ENCODE data around the gene SUCLG2. TPM values are rescaled to one million over a fixed set of nuclear protein-coding genes. Genes with fewer than 3 reads are reported as not detected.

SUCLG2 gene
- total RNA-seq, 1 experiment from 2014 or later, result 38.5 TPM

GRCh38 chr3:67692621-67693020 is 38.2 kb upstream of the SUCLG2 start:
- Histone ChIP-seq H2BK120ac (ENCODE audit: low read depth, low read length, poor library complexity, severe bottlenecking) (no peak overlapping the region), H4K91ac (ENCODE audit: insufficient read length, low read depth, low read length) (no peak overlapping the region), H3K14ac (ENCODE audit: insufficient read depth, low read length) (no peak overlapping the region), H3K4me1 (ENCODE audit: insufficient read depth, low read length) (peaks cover 5% of the 10 kb centered on the region; the same call in 1 of the 2 replicates), H3K79me2 (ENCODE audit: insufficient read depth, low read length) (no peaks in the 10 kb centered on the region), H3K4ac (ENCODE audit: low read depth, low read length) (no peak overlapping the region), H3K79me1 (ENCODE audit: insufficient read depth, low read depth, low read length, poor library complexity, severe bottlenecking) (no peaks in the 10 kb centered on the region), H4K20me1 (ENCODE audit: control insufficient read depth, insufficient read depth, insufficient read length) (no peaks in the 10 kb centered on the region), H2BK5ac (ENCODE audit: insufficient read length, low read length) (no peak overlapping the region), H2AK5ac (ENCODE audit: insufficient read length, low read length) (no peak overlapping the region), H3K4me2 (ENCODE audit: insufficient read depth, insufficient read length, low read length) (no peak overlapping the region), H2AFZ (ENCODE audit: low read length) (no peak overlapping the region), H3K9ac (ENCODE audit: extremely low read depth, insufficient read length, low read length) (no peak overlapping the region), H2BK12ac (ENCODE audit: insufficient read length, low read depth, low read length) (no peak overlapping the region), H3K9me3 (ENCODE audit: control insufficient read depth, low read depth, low read length) (no peaks in the 10 kb centered on the region), H4K5ac (ENCODE audit: insufficient read length, low read depth, low read length) (no peak overlapping the region), H2BK15ac (ENCODE audit: low read depth, low read length) (no peak overlapping the region), H2BK20ac (ENCODE audit: low read depth, low read length, poor library complexity, severe bottlenecking) (no peak overlapping the region), H3K27me3 (ENCODE audit: insufficient read depth, low read length) (no peaks in the 10 kb centered on the region), H3K23ac (ENCODE audit: insufficient read length, low read depth, low read length) (no peak overlapping the region), H3K56ac (ENCODE audit: insufficient read length, low read depth, low read length) (no peak overlapping the region), H3K27ac (ENCODE audit: insufficient read length, low read depth, low read length) (no peak overlapping the region), H3K18ac (ENCODE audit: insufficient read length, low read depth, low read length) (no peak overlapping the region), H4K8ac (replicated peaks; ENCODE audit: insufficient read length, low read depth, low read length) (no peak overlapping the region), H3T11ph (ENCODE audit: low read length) (no peak overlapping the region), H3K23me2 (ENCODE audit: insufficient read length, low read depth, low read length, poor library complexity, severe bottlenecking) (no peaks in the 10 kb centered on the region)
- H3K4me3 Mint-ChIP-seq, result no peak overlapping the region
- peaks cover 15 to 22% of the 10 kb centered on the region in 2 experiments for H3K4me1 Mint-ChIP-seq
- no peak for TF ChIP-seq CTCF (conservative IDR thresholded peaks at IDR 0.05)
- H3K27me3 Mint-ChIP-seq (ENCODE audit: low read depth), result 0 out of 2 replicates have a peak, but pooled peaks cover 1% of the 10 kb centered on the region
- H3K9me3 Mint-ChIP-seq, result peaks cover 6% of the 10 kb centered on the region in 2 experiments
- H3K36me3 Mint-ChIP-seq (ENCODE audit: insufficient read depth in 1 of 3, low read depth in 3 of 3), result peaks cover 5 to 12% (median 6%) of the 10 kb centered on the region in 3 experiments; a peak in 5 of 7 replicates
- WGBS (ENCODE audit: extremely low coverage, insufficient read length, low lambda C conversion rate), result no CpG with 5 or more reads among the region's 4 CpGs
- no peak overlapping the region for H3K27ac Mint-ChIP-seq
- DNase-seq, result no peak

Data from H9 (cell line).